KMS-11 (cell line): ENCODE data around the gene EEF1AKMT3.

ENCODE experiments used
- H2AFZ ChIP-seq: fragments of 200-600 bp; sonication (generic); 2 replicates; pipeline ENCODE4 v1.6.1; 2016; ENCODE audit warnings: antibody characterized with exemption, mixed run types, low read depth
- H3K27ac ChIP-seq: fragments of 200-600 bp; sonication (generic); 2 replicates; pipeline ENCODE4 v1.6.1; 2016; ENCODE audit warnings: mild to moderate bottlenecking, mixed run types
- H3K27me3 ChIP-seq: fragments of 200-600 bp; sonication (generic); 2 replicates; pipeline ENCODE4 v1.6.1; 2017; ENCODE audit warnings: mild to moderate bottlenecking, low read depth, mixed run types, moderate library complexity; ENCODE audit not compliant: insufficient read depth
- H3K36me3 ChIP-seq: fragments of 200-600 bp; sonication (generic); 2 replicates; pipeline ENCODE4 v1.6.1; 2017; ENCODE audit warnings: mild to moderate bottlenecking, mixed run types; ENCODE audit not compliant: insufficient read depth
- H3K4me1 ChIP-seq: fragments of 200-600 bp; sonication (generic); 2 replicates; pipeline ENCODE4 v1.6.1; 2016; ENCODE audit warnings: mild to moderate bottlenecking, low read depth, mixed run types; ENCODE audit not compliant: poor library complexity, severe bottlenecking
- H3K4me2 ChIP-seq: fragments of 200-600 bp; sonication (generic); 2 replicates; pipeline ENCODE4 v1.7.0; 2016; ENCODE audit warnings: mild to moderate bottlenecking, mixed run types
- H3K4me3 ChIP-seq: fragments of 200-600 bp; sonication (generic); IDR thresholded peaks from 2 replicates; pipeline ENCODE4 v1.6.1; 2017; ENCODE audit warnings: low read depth, low read length, mixed read lengths; ENCODE audit not compliant: insufficient read depth
- H3K79me2 ChIP-seq: fragments of 200-600 bp; sonication (generic); 2 replicates; pipeline ENCODE4 v1.6.1; 2016; ENCODE audit warnings: low read depth, mixed run types; ENCODE audit not compliant: insufficient read depth
- H3K9ac ChIP-seq: fragments of 200-600 bp; sonication (generic); 2 replicates; pipeline ENCODE4 v1.6.1; 2016; ENCODE audit warnings: mild to moderate bottlenecking, mixed run types
- H4K20me1 ChIP-seq: fragments of 200-600 bp; sonication (generic); 2 replicates; pipeline ENCODE4 v1.6.1; 2016; ENCODE audit warnings: mild to moderate bottlenecking, mixed run types; ENCODE audit not compliant: insufficient read depth
- CTCF ChIP-seq: fragments of 200-600 bp; sonication (generic); conservative IDR thresholded peaks from 2 replicates; pipeline ENCODE4 v1.6.1; 2017; ENCODE audit warnings: low read depth, mild to moderate bottlenecking, antibody characterized with exemption, low read length, moderate library complexity, mixed read lengths

EEF1AKMT3 gene

GRCh38 chr12:57830393-57830792 lies 58.0 kb downstream of the EEF1AKMT3 start:
- H3K4me3 ChIP-seq = no peak overlapping the region
- H3K4me2 ChIP-seq = peak overlapping the region; percentile 76; the same call in 1 of the 2 replicates
- no peaks in the 10 kb centered on the region for H3K27me3 ChIP-seq
- H3K36me3 ChIP-seq = peaks cover 23% of the 10 kb centered on the region; the same call in 1 of the 2 replicates
- TF ChIP-seq CTCF = no peak
- H3K79me2 ChIP-seq = peaks cover 70% of the 10 kb centered on the region
- H2AFZ ChIP-seq = no peak overlapping the region
- peaks cover 28% of the 10 kb centered on the region for H4K20me1 ChIP-seq
- H3K27ac ChIP-seq = no peak overlapping the region; the same call in 1 of the 2 replicates
- H3K4me1 ChIP-seq = peaks cover 53% of the 10 kb centered on the region
- no peak overlapping the region for H3K9ac ChIP-seq
